ENCODE measurements around the gene NINL. TPM values are rescaled to one million over a fixed set of nuclear protein-coding genes. Genes with fewer than 3 reads are reported as not detected.

Gene NINL
- total and polyA plus RNA-seq, 2 experiments from 2014 or later, result 26.4 to 61.3 TPM

- Histone ChIP-seq H3K27ac (no peak overlapping the region), H3K4me3 (no peak overlapping the region), H3K9me3 (ENCODE audit: low read depth) (no peaks in the 10 kb centered on the region), H3K4me1 (ENCODE audit: low read depth) (no peaks in the 10 kb centered on the region), H3K27me3 (no peaks in the 10 kb centered on the region), H3K36me3 (peaks cover 28% of the 10 kb centered on the region)
- TF ChIP-seq CTCF (IDR thresholded peaks at IDR 0.05; ENCODE audit: low read depth, low read length), result no peak
- no peak for DNase-seq (ENCODE audit: low read depth in 1 of 2, low spot score in 1 of 2)
These were observed 124.6 kb downstream of the NINL start for GRCh38 chr20:25460566-25461280.

- Histone ChIP-seq H3K36me3 (peaks cover 32% of the 10 kb centered on the region), H3K27me3 (no peaks in the 10 kb centered on the region), H3K4me3 (no peak overlapping the region), H3K4me1 (ENCODE audit: low read depth) (no peaks in the 10 kb centered on the region), H3K27ac (no peak overlapping the region), H3K9me3 (ENCODE audit: low read depth) (no peaks in the 10 kb centered on the region)
- TF ChIP-seq CTCF (IDR thresholded peaks at IDR 0.05; ENCODE audit: low read depth, low read length), result no peak
- DNase-seq (ENCODE audit: low read depth in 1 of 2, low spot score in 1 of 2), result no peak
These were observed 125.3 kb downstream of the NINL start for GRCh38 chr20:25459916-25460535.

GRCh38 chr20:25459111-25459830 lies 126.1 kb downstream of the NINL start:
- Histone ChIP-seq H3K9me3 (ENCODE audit: low read depth) (no peaks in the 10 kb centered on the region), H3K4me1 (ENCODE audit: low read depth) (no peaks in the 10 kb centered on the region), H3K36me3 (peaks cover 33% of the 10 kb centered on the region), H3K4me3 (no peak overlapping the region), H3K27me3 (no peaks in the 10 kb centered on the region), H3K27ac (no peak overlapping the region)
- DNase-seq (ENCODE audit: low read depth in 1 of 2, low spot score in 1 of 2), result no peak
- TF ChIP-seq CTCF (IDR thresholded peaks at IDR 0.05; ENCODE audit: low read depth, low read length), result no peak

- no peak for DNase-seq (ENCODE audit: low read depth in 1 of 2, low spot score in 1 of 2)
- Histone ChIP-seq H3K4me3 (no peak overlapping the region), H3K9me3 (ENCODE audit: low read depth) (no peaks in the 10 kb centered on the region), H3K27me3 (no peaks in the 10 kb centered on the region), H3K36me3 (peaks cover 32% of the 10 kb centered on the region), H3K4me1 (ENCODE audit: low read depth) (no peaks in the 10 kb centered on the region), H3K27ac (no peak overlapping the region)
- TF ChIP-seq CTCF (IDR thresholded peaks at IDR 0.05; ENCODE audit: low read depth, low read length), result no peak
These were observed 127.2 kb downstream of the NINL start for GRCh38 chr20:25457886-25458680.

- TF ChIP-seq CTCF (IDR thresholded peaks at IDR 0.05; ENCODE audit: low read depth, low read length), result no peak
- H3K9me3 ChIP-seq (ENCODE audit: low read depth), result no peaks in the 10 kb centered on the region
- DNase-seq (ENCODE audit: low read depth in 1 of 2, low spot score in 1 of 2), result no peak
- no peaks in the 10 kb centered on the region for H3K27me3 ChIP-seq
- no peaks in the 10 kb centered on the region for H3K4me1 ChIP-seq (ENCODE audit: low read depth)
- no peak overlapping the region for H3K27ac ChIP-seq
- no peak overlapping the region for H3K4me3 ChIP-seq
- peaks cover 31% of the 10 kb centered on the region for H3K36me3 ChIP-seq
These were observed 131.0 kb downstream of the NINL start for GRCh38 chr20:25454153-25454900.
